GM12864 (cell line): ENCODE measurements around the gene FKBP11.

Experiments used
- DNase-seq: peaks from one replicate; pipeline ENCODE4 v3.0.0-alpha.2; 2011; ENCODE audit warnings: low read depth
- H3K4me3 ChIP-seq: 2 replicates; pipeline ENCODE4 v1.5.1; 2011; ENCODE audit warnings: mild to moderate bottlenecking, low read depth, low read length, control low read depth
- CTCF ChIP-seq: IDR thresholded peaks from 2 replicates; pipeline ENCODE4 v1.5.1; 2011; ENCODE audit warnings: low read depth, mild to moderate bottlenecking, moderate library complexity, low read length, control low read depth, inconsistent platforms; ENCODE audit errors: missing control alignments

FKBP11 gene

GRCh38 chr12:48969833-48970701, 44.8 kb upstream of the FKBP11 start:
- TF ChIP-seq CTCF: peak; percentile 11
- no peak overlapping the region; the same call in 1 of the 2 replicates for H3K4me3 ChIP-seq
- DNase-seq: no peak

- DNase-seq: no peak
- no peak overlapping the region for H3K4me3 ChIP-seq
Measured at GRCh38 chr12:48969160-48969771, 44.0 kb upstream of the FKBP11 start.

GRCh38 chr12:48968467-48968866, 43.2 kb upstream of the FKBP11 start:
- no peak for TF ChIP-seq CTCF
- no peak overlapping the region for H3K4me3 ChIP-seq
- DNase-seq: no peak

More at GRCh38 chr12:48969160-48969771, 44.0 kb upstream of the FKBP11 start:
- TF ChIP-seq CTCF: no peak

GRCh38 chr12:48967991-48968390, 42.7 kb upstream of the FKBP11 start:
- no peak for TF ChIP-seq CTCF
- H3K4me3 ChIP-seq: no peak overlapping the region
- no peak for DNase-seq

- no peak for DNase-seq
- no peak overlapping the region for H3K4me3 ChIP-seq
- TF ChIP-seq CTCF: no peak
Measured at GRCh38 chr12:48966177-48966895, 41.0 kb upstream of the FKBP11 start.

GRCh38 chr12:48965298-48965838, 40.1 kb upstream of the FKBP11 start:
- no peak for TF ChIP-seq CTCF
- H3K4me3 ChIP-seq: no peak overlapping the region
- no peak for DNase-seq
